ENCODE measurements around the gene GRM8.
"Not testable (repeated sequence)": the region's sequence is repeated elsewhere in the genome, so short reads cannot be mapped to it uniquely, and the experiment has no call there.

GRM8 gene

GRCh38 chr7:126905255-126905654, 347.5 kb downstream of the GRM8 start:
- not testable (repeated sequence) for H3K4me1 ChIP-seq (ENCODE audit: control insufficient read depth, insufficient read depth, low read depth, low read length); H3K18ac ChIP-seq (ENCODE audit: low read depth in 1 of 2, low read length in 2 of 2); H3K23ac ChIP-seq (ENCODE audit: low read length in 2 of 2); H2BK5ac ChIP-seq (ENCODE audit: low read depth, low read length, poor library complexity, severe bottlenecking); H3K27ac ChIP-seq (ENCODE audit: low read length, poor library complexity, severe bottlenecking); H3K9me3 ChIP-seq (ENCODE audit: control insufficient read depth, low read length); H2BK120ac ChIP-seq (ENCODE audit: low read depth, low read length); H3K27me3 ChIP-seq (ENCODE audit: control insufficient read depth in 1 of 2, insufficient read depth in 1 of 2, low read length in 2 of 2); H2BK12ac ChIP-seq (ENCODE audit: low read length in 2 of 2); H2BK15ac ChIP-seq (ENCODE audit: low read depth, poor library complexity, severe bottlenecking); H3K4ac ChIP-seq (ENCODE audit: low read depth in 1 of 2, low read length in 2 of 2); H4K8ac ChIP-seq (ENCODE audit: low read length); H3K4me3 ChIP-seq (ENCODE audit: insufficient read depth in 1 of 2, low read depth in 1 of 2, low read length in 2 of 2); H4K91ac ChIP-seq (ENCODE audit: low read length); H3K9ac ChIP-seq (ENCODE audit: low read length); DNase-seq; H2AFZ ChIP-seq (ENCODE audit: low read depth, low read length); H3K4me2 ChIP-seq (ENCODE audit: low read length, poor library complexity, severe bottlenecking); H3K36me3 ChIP-seq (ENCODE audit: control insufficient read depth in 1 of 2, insufficient read depth in 2 of 2, low read depth in 1 of 2, low read length in 2 of 2); H2AK5ac ChIP-seq (ENCODE audit: low read length, severe bottlenecking); H3K14ac ChIP-seq (ENCODE audit: low read length in 2 of 2); H3K79me1 ChIP-seq (replicated peaks; ENCODE audit: low read length, poor library complexity, severe bottlenecking)
- 63% methylated on average over 2 of the region's 2 CpGs for WGBS

- H3K36me3 ChIP-seq (ENCODE audit: control insufficient read depth in 1 of 2, insufficient read depth in 2 of 2, low read depth in 1 of 2, low read length in 2 of 2); H3K23ac ChIP-seq (ENCODE audit: low read length in 2 of 2); H3K27ac ChIP-seq (ENCODE audit: low read length, poor library complexity, severe bottlenecking); H3K4me1 ChIP-seq (ENCODE audit: control insufficient read depth, insufficient read depth, low read depth, low read length); H2BK15ac ChIP-seq (ENCODE audit: low read depth, poor library complexity, severe bottlenecking); H2BK5ac ChIP-seq (ENCODE audit: low read depth, low read length, poor library complexity, severe bottlenecking); H3K4me2 ChIP-seq (ENCODE audit: low read length, poor library complexity, severe bottlenecking); H4K8ac ChIP-seq (ENCODE audit: low read length); H4K91ac ChIP-seq (ENCODE audit: low read length); H2AFZ ChIP-seq (ENCODE audit: low read depth, low read length); H3K18ac ChIP-seq (ENCODE audit: low read depth in 1 of 2, low read length in 2 of 2); H2BK12ac ChIP-seq (ENCODE audit: low read length in 2 of 2); H3K14ac ChIP-seq (ENCODE audit: low read length in 2 of 2); H3K4me3 ChIP-seq (ENCODE audit: insufficient read depth in 1 of 2, low read depth in 1 of 2, low read length in 2 of 2); DNase-seq; H3K4ac ChIP-seq (ENCODE audit: low read depth in 1 of 2, low read length in 2 of 2); H2AK5ac ChIP-seq (ENCODE audit: low read length, severe bottlenecking); H2BK120ac ChIP-seq (ENCODE audit: low read depth, low read length); H3K9me3 ChIP-seq (ENCODE audit: control insufficient read depth, low read length); H3K9ac ChIP-seq (ENCODE audit: low read length); H3K27me3 ChIP-seq (ENCODE audit: control insufficient read depth in 1 of 2, insufficient read depth in 1 of 2, low read length in 2 of 2); H3K79me1 ChIP-seq (replicated peaks; ENCODE audit: low read length, poor library complexity, severe bottlenecking): not testable (repeated sequence)
- 72% methylated on average over 6 of the region's 6 CpGs for WGBS
Measured at GRCh38 chr7:126901041-126901765, 351.5 kb downstream of the GRM8 start.

- not testable (repeated sequence) for H2BK120ac ChIP-seq (ENCODE audit: low read depth, low read length); H3K4ac ChIP-seq (ENCODE audit: low read depth in 1 of 2, low read length in 2 of 2); H3K9ac ChIP-seq (ENCODE audit: low read length); H2AFZ ChIP-seq (ENCODE audit: low read depth, low read length); H3K9me3 ChIP-seq (ENCODE audit: control insufficient read depth, low read length); H2BK12ac ChIP-seq (ENCODE audit: low read length in 2 of 2); H3K14ac ChIP-seq (ENCODE audit: low read length in 2 of 2); H3K23ac ChIP-seq (ENCODE audit: low read length in 2 of 2); H3K79me1 ChIP-seq (replicated peaks; ENCODE audit: low read length, poor library complexity, severe bottlenecking); H3K4me1 ChIP-seq (ENCODE audit: control insufficient read depth, insufficient read depth, low read depth, low read length); H3K18ac ChIP-seq (ENCODE audit: low read depth in 1 of 2, low read length in 2 of 2); H4K91ac ChIP-seq (ENCODE audit: low read length); H3K4me2 ChIP-seq (ENCODE audit: low read length, poor library complexity, severe bottlenecking); H2BK15ac ChIP-seq (ENCODE audit: low read depth, poor library complexity, severe bottlenecking); H2AK5ac ChIP-seq (ENCODE audit: low read length, severe bottlenecking); H3K36me3 ChIP-seq (ENCODE audit: control insufficient read depth in 1 of 2, insufficient read depth in 2 of 2, low read depth in 1 of 2, low read length in 2 of 2); H3K27me3 ChIP-seq (ENCODE audit: control insufficient read depth in 1 of 2, insufficient read depth in 1 of 2, low read length in 2 of 2); DNase-seq; H4K8ac ChIP-seq (ENCODE audit: low read length); H2BK5ac ChIP-seq (ENCODE audit: low read depth, low read length, poor library complexity, severe bottlenecking); H3K27ac ChIP-seq (ENCODE audit: low read length, poor library complexity, severe bottlenecking); H3K4me3 ChIP-seq (ENCODE audit: insufficient read depth in 1 of 2, low read depth in 1 of 2, low read length in 2 of 2)
- 86% methylated on average over 1 of the region's 1 CpG for WGBS
Measured at GRCh38 chr7:126887980-126888379, 364.8 kb downstream of the GRM8 start.

- not testable (repeated sequence) for H4K91ac ChIP-seq (ENCODE audit: low read length); H4K8ac ChIP-seq (ENCODE audit: low read length); H2BK12ac ChIP-seq (ENCODE audit: low read length in 2 of 2); H2AFZ ChIP-seq (ENCODE audit: low read depth, low read length); H3K23ac ChIP-seq (ENCODE audit: low read length in 2 of 2); H3K18ac ChIP-seq (ENCODE audit: low read depth in 1 of 2, low read length in 2 of 2); H3K4me2 ChIP-seq (ENCODE audit: low read length, poor library complexity, severe bottlenecking); DNase-seq; H3K9ac ChIP-seq (ENCODE audit: low read length); H2BK15ac ChIP-seq (ENCODE audit: low read depth, poor library complexity, severe bottlenecking); H3K9me3 ChIP-seq (ENCODE audit: control insufficient read depth, low read length); H2BK120ac ChIP-seq (ENCODE audit: low read depth, low read length); H3K4me1 ChIP-seq (ENCODE audit: control insufficient read depth, insufficient read depth, low read depth, low read length); H3K4me3 ChIP-seq (ENCODE audit: insufficient read depth in 1 of 2, low read depth in 1 of 2, low read length in 2 of 2); H2AK5ac ChIP-seq (ENCODE audit: low read length, severe bottlenecking); H2BK5ac ChIP-seq (ENCODE audit: low read depth, low read length, poor library complexity, severe bottlenecking); H3K79me1 ChIP-seq (replicated peaks; ENCODE audit: low read length, poor library complexity, severe bottlenecking); H3K36me3 ChIP-seq (ENCODE audit: control insufficient read depth in 1 of 2, insufficient read depth in 2 of 2, low read depth in 1 of 2, low read length in 2 of 2); H3K14ac ChIP-seq (ENCODE audit: low read length in 2 of 2); H3K27me3 ChIP-seq (ENCODE audit: control insufficient read depth in 1 of 2, insufficient read depth in 1 of 2, low read length in 2 of 2); H3K4ac ChIP-seq (ENCODE audit: low read depth in 1 of 2, low read length in 2 of 2); H3K27ac ChIP-seq (ENCODE audit: low read length, poor library complexity, severe bottlenecking)
- 74% methylated on average over 4 of the region's 4 CpGs for WGBS
Measured at GRCh38 chr7:126887560-126887959, 365.2 kb downstream of the GRM8 start.

Data from mesenchymal stem cell (in vitro differentiated cells and primary cell).